ENCODE measurements around the gene HBS1L.

GRCh38 chr6:134949927-134950326 lies 104.7 kb downstream of the HBS1L start, which contains the start of gene ALDH8A1:
- TF ChIP-seq CTCF (conservative IDR thresholded peaks at IDR 0.05; ENCODE audit: low read depth, low read length) (no peak), USF2 (IDR thresholded peaks at IDR 0.05; ENCODE audit: low read depth, low read length) (no peak), CEBPB (IDR thresholded peaks at IDR 0.05; ENCODE audit: low read depth, low read length) (no peak), BHLHE40 (IDR thresholded peaks at IDR 0.05; ENCODE audit: low read depth, low read length) (no peak), POLR2A (IDR thresholded peaks at IDR 0.05; ENCODE audit: low read depth, low read length) (no peak), RAD21 (IDR thresholded peaks at IDR 0.05; ENCODE audit: low read length) (no peak), RFX5 (IDR thresholded peaks at IDR 0.05; ENCODE audit: low read depth, low read length) (no peak), RCOR1 (IDR thresholded peaks at IDR 0.05; ENCODE audit: insufficient replicate concordance, low read length) (no peak), MXI1 (IDR thresholded peaks at IDR 0.05; ENCODE audit: borderline replicate concordance, low read depth, low read length) (no peak), MAFK (IDR thresholded peaks at IDR 0.05; ENCODE audit: low read depth, low read length) (no peak), ELK1 (IDR thresholded peaks at IDR 0.05; ENCODE audit: borderline replicate concordance, low read depth, low read length) (no peak)

Data from IMR-90 (cell line).